SK-N-DZ (cell line): Measurements from ENCODE around the gene ZSCAN5A.
A peak's percentile ranks its signal among the peaks of the same experiment; 100 is the strongest.
"Not testable (repeated sequence)": the region's sequence is repeated elsewhere in the genome, so short reads cannot be mapped to it uniquely, and the experiment has no call there.

Experiments used
- DNase-seq: peaks from one replicate; pipeline ENCODE4 v3.0.0-alpha.2; 2015; ENCODE audit warnings: low spot score

The ZSCAN5A gene

DNA sequence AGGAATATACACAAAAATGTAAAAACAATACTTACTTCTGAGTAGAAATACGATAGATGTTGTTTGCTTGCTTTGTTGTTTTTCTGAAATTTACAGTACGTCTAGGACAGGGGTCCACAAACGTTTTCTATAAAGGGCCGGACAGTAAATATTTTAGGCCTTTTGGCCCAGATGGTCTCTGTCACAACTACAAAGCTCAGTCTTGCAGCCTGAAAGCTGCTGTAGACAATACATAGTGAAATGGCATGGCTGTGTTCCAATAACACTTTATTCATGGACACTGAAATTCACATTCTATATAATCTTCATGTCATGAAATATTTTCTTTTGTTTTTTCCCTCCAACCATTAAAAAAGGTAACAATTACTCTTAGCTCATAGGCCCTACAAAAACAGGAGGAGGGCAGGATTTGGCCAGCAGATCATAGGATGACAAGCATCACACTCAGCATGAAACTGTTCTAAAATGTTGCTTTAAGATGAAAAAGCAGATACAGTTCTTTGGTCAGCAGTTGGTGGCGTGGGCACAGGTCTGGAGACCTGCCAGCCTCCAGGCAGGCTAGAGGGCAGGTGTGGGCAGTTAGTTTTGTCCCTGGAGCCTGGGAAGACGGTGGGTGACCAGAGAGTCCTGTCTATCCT lies 42.4 kb downstream of the ZSCAN5A start, which contains the start of gene EDDM13:
TSS of gene EDDM13 (plus strand) at position 588 of the 638 bp plus-strand sequence. CDS start 87 bp downstream, outside the sequence.
- DNase-seq, result no peak

- no peak for DNase-seq
These were observed 43.5 kb downstream of the ZSCAN5A start for GRCh38 chr19:56271151-56271550.

- DNase-seq, result no peak
These were observed 44.0 kb downstream of the ZSCAN5A start for GRCh38 chr19:56270676-56271075.

DNA sequence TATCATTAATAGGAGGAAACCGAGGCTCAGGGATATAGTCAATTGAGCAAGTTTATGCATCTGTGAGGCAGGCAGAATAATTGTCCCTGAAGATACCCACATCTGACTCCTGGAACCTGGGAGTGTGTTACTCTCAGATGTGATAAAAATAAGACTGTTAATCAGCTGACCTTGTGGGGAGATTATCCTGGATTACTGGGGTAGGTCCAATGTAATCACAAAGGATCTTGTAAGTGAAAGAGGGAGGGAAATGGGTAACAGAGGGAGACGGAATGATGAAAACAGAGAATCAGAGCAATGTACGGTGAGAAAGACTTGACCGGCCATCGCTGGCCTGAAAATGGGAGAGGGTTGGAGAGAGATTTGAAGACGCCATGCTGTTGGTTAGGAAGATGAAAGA lies 45.3 kb downstream of the ZSCAN5A start:
- DNase-seq, result no peak

DNA sequence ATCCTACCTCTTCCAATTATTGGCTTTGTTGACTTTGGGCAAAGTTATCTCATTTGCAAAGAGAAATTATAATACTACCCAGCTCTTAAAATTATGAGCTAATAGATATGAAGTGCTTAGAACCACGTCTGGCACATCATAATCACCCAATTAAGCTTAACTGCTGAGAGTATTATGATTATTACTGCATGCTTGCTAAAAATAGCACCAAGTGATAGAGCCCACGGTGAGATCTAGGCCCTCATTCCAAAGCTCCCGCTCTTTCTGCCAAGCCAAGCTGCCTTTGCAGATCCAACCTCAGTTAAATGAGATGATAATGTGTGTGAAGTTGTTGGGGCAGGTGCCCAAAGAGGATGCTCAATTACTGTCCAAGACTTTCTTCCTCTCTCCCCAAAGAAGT lies 48.6 kb downstream of the ZSCAN5A start:
- DNase-seq, result no peak

GRCh38 chr19:56263319-56263718 lies 51.3 kb downstream of the ZSCAN5A start:
- no peak for DNase-seq

GRCh38 chr19:56261932-56262331 lies 52.7 kb downstream of the ZSCAN5A start:
- DNase-seq, result not testable (repeated sequence)

GRCh38 chr19:56261145-56261544 lies 53.5 kb downstream of the ZSCAN5A start:
- DNase-seq, result peak; percentile 34

- DNase-seq, result no peak
These were observed 56.4 kb downstream of the ZSCAN5A start for GRCh38 chr19:56258272-56258671.

DNA sequence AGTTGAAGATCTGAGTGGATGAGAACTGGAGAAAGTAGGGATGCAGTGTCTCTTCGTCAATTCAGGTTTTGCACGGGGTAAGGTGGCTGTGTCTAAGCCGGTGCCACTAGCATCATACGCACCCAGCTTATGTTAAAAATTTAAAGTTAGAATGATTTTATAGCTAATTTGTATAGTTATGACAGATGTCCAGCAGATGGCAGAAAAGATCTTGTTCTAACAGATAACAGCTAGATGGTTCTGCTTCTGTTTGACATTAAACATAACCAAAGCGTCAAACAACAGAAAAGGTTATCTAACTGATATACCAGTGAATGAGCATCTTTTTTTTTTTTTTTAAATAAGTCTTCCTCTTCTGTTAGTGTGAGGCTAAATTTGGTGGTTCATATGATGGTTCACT lies 60.9 kb downstream of the ZSCAN5A start:
- DNase-seq, result peak; percentile 28

DNA sequence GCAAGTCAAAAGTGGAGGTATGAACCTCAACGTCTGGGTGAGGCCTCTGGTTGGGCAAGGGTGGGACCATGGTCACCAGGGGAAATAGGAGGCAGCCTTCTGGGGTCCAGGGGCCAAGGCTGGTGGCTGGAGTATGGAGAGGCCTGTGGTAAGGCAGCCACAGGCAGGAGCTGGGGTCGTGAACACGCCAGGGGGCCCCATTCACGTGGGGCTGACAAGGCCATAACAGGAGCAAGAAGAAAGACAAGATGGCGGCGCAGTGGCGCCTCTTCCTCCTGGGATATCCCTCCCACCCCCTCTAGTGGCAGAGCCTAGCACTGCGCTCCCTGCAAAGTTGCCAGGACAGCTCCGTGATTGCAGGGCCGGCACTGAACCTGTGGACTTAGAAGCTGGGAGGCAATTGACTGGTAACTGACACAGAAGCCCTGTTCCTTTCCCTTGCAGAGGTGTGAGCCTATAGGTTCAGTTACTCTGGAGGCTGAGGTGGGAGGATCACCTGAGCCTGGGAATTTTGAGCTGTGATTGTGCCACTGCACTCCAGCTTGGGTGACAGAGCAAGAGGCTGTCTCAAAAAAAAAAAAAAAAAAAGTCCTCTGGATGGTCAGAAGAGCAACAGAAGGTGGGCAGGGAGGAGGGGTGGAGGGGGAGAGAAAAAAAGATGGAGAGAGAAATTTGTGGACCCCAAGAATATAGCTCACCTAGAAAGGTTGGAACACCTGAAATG lies 61.8 kb downstream of the ZSCAN5A start:
- DNase-seq, result peak; percentile 23

- not testable (repeated sequence) for DNase-seq
These were observed 65.8 kb downstream of the ZSCAN5A start for GRCh38 chr19:56248736-56249338.

DNA sequence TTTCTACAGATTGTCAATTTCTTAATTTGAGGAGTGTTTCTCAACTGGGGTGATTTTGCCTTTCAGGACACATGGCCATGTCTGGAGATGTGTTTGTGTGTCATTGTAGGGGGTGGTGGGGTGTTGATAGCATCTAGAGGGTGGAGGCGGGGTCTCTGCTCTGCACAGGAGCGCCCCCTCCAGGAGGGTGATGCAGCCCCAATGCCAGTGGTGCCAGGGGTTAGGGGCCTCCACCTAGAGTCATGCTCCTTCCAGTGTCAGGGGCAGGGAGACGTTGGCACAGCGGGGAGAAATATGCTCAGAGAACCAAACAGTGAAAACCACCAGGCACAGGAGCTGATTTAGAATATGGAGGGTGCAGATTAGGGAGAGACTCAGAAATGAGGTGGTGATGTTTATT lies 68.9 kb downstream of the ZSCAN5A start:
- DNase-seq, result not testable (repeated sequence)

DNA sequence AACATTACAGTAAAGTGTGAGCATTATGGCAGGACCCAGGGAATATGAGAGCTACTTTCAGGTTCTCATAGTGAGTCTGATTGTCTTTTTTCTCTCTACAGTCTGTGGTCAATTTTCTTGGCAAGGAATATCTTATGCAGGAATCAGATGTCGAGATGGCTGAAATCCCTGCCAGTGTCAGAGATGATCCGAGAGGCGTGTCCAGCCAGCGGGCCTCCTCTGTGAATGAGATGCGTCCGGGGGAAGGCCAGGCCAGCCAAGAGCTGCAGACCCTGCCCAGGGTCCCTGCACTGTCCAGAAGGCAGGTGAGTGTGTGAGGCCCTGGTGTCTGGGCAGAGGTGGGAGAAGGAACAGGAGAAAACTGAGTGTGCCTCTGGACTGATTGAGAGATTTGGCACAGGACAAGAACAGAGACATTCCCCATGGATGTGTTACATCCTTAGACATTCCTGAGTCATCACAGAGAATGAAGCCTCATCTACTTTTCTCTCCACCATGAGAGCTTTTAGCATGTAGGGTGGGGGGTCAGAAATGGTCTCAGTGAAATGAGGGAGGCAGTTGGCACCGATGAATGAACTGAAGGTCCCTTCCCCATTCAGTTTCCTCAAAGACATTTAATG lies 69.4 kb downstream of the ZSCAN5A start:
- no peak for DNase-seq

DNA sequence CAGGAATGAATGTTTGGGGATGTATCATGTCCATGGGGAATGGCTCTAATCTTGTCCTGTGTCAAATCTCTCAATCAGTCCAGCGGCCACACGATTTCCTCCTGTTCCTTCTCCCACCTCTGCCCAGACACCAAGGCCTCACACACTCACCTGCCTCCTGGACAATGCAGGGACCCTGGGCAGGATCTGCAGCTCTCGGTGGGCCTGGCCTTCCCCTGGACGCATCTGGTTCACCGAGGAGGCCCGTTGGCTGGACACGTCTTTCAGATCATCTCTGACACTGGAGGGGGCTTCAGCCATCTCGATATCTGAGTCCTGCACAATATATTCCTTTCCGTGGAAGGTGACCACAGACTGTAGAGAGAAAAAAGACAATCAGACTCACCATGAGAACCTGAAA lies 91.2 kb downstream of the ZSCAN5A start:
- no peak for DNase-seq

GRCh38 chr19:56222901-56223300 lies 91.7 kb downstream of the ZSCAN5A start:
- DNase-seq, result no peak

GRCh38 chr19:56221851-56222250 lies 92.8 kb downstream of the ZSCAN5A start:
- no peak for DNase-seq

GRCh38 chr19:56221442-56221841 lies 93.2 kb downstream of the ZSCAN5A start:
- not testable (repeated sequence) for DNase-seq

- DNase-seq, result no peak
These were observed 95.7 kb downstream of the ZSCAN5A start for GRCh38 chr19:56218961-56219360.

GRCh38 chr19:56217039-56217949 lies 97.3 kb downstream of the ZSCAN5A start:
- DNase-seq, result no peak

DNA sequence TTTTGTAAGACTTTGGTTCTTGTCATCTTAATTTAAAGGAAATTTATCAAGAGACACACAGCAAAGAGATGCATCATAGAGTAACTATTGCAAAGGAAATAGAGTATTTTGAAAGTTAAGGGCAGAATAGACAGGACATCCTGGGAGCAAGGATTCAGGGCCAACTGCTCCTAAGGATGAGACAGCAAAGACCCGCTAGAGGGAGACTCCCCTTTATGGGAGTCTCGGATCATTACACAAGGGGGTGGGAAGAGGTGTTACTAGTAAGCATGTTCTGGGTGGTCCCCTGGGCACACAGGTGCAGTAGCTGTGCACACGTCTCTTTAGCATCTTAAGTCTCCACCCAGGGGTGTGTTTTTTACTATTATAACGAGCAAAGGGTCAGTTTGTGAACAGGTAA lies 102.9 kb downstream of the ZSCAN5A start:
- DNase-seq, result no peak
